Aortic smooth muscle cell (primary cell): Measurements from ENCODE around the gene KLKB1. TPM values are rescaled to one million over a fixed set of nuclear protein-coding genes. Genes with fewer than 3 reads are reported as not detected.

Experiments used
- total RNA-seq: library from RNA; depleted of rRNA; stranded (reverse); fragments of >200 nt; gene quantifications from 2 replicates; pipeline ENCODE4 v1.2.3, GENCODE V29; 2014

The KLKB1 gene
- total RNA-seq = 0.19 and 0.26 TPM in 2 replicates

GRCh38 chr4:186227221-186227620, at the start of gene KLKB1:
KLKB1 (plus strand) TSS chr4:186227507; CDS start chr4:186228196, 689 bp downstream.

GRCh38 chr4:186191200-186192065, 35.9 kb upstream of the KLKB1 start, which contains the start of gene CYP4V2:
CYP4V2 (plus strand) TSS chr4:186191567; CDS start chr4:186191824, 257 bp downstream.

GRCh38 chr4:186265683-186266652, 38.7 kb downstream of the KLKB1 start, which contains the start of gene F11:
F11 (plus strand) TSS chr4:186266189; CDS start chr4:186267137, 948 bp downstream.

Other genes with a start within 250 kb of the KLKB1 start
- gene TLR3, start 158.4 kb upstream of the KLKB1 start, total RNA-seq = 3.7 and 6.9 TPM in 2 replicates
- gene FAM149A, start 122.8 kb upstream of the KLKB1 start, total RNA-seq = 13.9 and 17.7 TPM in 2 replicates
- gene CYP4V2, start 35.9 kb upstream of the KLKB1 start, total RNA-seq = 24.4 and 45.7 TPM in 2 replicates
- not detected in 2 replicates for gene F11, start 38.7 kb downstream of the KLKB1 start, total RNA-seq